GM18873 (cell line): ENCODE results near the gene CDC34.

Source experiments
- ATAC-seq: cut with Tn5 transposase; IDR thresholded peaks from one replicate; pipeline ENCODE4 v1.9.1; 2021; ENCODE audit warnings: mild to moderate bottlenecking, moderate library complexity, moderate number of reproducible peaks; ENCODE audit not compliant: unreplicated experiment, low FRiP score

Gene CDC34

DNA sequence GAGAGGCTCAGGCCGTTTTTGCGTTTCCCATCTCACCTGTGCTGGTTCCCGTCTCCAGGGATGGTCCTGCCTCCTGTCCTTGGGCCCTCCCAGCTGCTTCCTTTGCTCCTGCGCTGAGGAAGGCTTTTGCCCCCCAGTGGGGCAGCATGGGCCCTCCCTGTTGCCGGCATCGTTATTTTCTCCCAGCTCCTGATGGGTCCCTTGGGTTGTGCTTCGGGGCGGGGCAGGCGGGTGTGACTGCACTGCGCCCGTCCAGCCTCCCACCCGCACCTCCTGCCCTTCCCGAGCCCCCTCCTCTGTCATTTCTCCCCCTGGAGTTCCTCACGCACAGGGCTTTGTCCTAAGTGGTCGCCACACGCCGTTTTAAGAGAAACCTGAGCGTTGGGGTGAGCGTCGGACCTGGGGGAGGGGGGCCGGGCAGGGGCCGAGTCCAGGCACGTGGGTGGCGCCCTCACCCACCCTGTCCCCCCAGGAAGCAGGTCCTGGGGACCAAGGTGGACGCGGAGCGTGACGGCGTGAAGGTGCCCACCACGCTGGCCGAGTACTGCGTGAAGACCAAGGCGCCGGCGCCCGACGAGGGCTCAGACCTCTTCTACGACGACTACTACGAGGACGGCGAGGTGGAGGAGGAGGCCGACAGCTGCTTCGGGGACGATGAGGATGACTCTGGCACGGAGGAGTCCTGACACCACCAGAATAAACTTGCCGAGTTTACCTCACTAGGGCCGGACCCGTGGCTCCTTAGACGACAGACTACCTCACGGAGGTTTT lies 9.5 kb downstream of the CDC34 start:
- ATAC-seq: no peak

DNA sequence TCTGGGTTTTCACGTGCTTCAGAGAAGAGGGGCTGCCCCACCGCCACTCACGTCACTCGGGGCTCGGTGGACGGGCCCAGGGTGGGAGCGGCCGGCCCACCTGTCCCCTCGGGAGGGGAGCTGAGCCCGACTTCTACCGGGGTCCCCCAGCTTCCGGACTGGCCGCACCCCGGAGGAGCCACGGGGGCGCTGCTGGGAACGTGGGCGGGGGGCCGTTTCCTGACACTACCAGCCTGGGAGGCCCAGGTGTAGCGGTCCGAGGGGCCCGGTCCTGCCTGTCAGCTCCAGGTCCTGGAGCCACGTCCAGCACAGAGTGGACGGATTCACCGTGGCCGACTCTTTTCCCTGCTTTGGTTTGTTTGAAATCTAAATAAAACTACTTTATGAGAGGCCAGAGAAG lies 10.1 kb downstream of the CDC34 start:
- ATAC-seq: no peak

DNA sequence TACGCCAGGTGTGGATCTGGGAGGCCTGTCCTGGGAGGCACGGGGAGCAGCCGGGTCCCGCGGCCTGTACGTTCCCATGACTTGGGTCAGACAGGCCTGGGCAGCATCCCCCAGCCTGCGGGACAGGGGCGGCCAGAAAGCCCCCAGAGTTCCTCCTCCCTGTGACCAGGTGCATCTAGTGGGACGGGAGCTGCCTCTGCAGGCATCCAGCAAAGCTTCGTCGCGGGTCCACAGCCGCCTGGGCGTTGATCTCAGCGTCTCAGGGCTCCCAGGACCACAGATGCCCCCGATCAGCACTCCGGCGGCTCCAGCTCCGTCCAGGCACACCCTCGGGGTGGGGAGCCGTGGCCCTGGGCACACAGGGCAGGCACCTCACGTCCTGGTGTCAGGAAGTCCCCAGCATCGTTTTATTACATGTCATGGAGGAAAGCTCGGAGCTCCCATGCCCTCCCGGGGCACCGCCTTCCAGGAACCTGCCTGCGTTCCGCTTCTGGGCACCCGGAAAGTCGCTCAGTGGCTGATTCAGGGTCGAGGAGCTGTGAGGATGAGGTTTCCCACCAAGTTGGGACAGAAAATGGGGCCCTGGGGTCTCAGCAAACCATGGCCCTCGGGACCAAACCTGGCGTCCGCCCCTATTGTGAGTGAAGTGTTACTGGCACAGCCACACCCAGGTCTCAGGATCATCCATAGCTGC lies 10.8 kb downstream of the CDC34 start:
- ATAC-seq: no peak

DNA sequence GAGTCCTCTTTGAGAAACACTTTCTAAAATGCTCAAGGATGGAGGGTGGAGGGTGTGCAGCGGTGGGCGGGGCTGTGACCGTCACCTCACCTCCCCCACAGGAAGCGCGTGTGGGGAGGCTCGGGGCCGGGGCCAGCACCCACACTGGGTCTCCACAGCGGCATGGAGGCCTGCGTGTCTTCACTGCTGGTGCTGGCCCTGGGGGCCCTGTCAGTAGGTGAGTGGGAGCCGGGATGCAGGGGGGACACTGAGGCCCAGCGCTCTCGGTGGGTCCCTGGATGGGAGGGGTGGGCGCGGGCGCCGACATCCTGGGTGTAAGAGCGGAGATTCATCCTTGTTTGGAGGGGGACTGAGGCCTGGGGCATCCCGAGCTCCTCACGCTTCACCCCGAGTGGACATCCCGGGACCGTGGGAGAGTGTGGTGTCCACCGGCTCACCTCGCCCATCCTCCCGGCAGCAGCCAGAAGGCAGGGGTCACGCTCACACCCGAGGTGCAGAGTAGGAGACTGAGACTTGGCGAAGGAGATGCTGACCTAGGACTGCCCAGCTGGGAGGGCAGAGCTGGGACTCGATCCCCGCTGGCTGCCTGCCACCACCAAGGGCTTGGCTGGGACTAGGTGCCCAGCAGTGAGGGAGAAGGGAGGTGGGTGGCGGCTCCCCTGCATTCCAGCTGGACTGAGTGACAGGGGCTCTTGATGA lies 12.5 kb downstream of the CDC34 start, which contains the start of gene GZMM:
Gene GZMM, plus strand, starts transcription at position 144 of the 699 bp plus-strand sequence. Its CDS starts 19 bp downstream, at position 163.
- ATAC-seq: no peak

DNA sequence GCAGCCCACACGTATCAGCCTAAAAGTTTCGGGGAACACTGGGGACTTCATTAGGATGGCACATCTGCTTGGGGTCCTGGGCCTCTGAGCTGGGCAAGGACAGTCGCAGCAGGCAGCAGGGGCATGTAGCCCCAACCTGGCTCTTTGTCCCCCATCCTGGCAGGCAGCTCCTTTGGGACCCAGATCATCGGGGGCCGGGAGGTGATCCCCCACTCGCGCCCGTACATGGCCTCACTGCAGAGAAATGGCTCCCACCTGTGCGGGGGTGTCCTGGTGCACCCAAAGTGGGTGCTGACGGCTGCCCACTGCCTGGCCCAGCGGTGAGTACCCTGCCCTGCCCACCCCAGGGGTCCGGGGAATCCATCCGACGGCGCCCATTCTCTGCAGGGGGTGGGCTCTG lies 15.6 kb downstream of the CDC34 start:
- ATAC-seq: no peak

DNA sequence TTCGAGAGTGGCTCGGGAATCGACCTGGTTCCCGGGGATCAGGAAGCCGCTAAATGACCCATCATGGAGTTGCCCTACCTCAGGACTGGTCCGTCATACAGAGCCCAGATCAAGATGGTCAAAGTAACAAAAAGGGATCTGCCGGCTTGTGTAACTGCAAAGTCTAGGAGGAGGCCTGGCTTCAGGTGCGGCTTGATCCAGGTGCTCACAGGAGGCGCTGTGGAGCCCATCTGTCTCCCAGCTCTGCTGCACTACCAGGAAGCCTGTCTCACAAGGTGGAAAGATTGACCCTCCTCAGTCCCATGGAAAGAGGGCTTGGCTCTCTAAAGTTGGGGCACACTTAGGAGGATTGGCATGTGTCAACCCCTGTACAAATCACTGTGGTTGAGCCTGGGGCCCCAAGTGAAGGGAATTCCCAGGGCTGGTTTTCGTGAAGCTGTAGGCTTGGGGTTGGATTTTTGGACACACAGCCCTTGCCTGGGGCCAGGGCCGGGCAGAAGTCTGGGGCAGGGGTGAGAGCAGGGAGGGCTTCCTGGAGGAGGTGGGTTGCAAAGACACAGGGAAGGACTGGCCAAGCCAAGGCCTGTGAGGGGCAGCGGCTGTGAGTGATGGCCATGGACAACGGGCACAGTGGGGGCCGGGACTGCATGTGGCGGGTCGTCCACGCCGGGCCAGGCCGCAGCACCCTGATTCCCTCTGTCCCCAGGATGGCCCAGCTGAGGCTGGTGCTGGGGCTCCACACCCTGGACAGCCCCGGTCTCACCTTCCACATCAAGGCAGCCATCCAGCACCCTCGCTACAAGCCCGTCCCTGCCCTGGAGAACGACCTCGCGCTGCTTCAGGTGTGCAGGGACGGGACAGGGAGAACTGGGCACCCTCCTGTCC lies 16.5 kb downstream of the CDC34 start:
- ATAC-seq: no peak

DNA sequence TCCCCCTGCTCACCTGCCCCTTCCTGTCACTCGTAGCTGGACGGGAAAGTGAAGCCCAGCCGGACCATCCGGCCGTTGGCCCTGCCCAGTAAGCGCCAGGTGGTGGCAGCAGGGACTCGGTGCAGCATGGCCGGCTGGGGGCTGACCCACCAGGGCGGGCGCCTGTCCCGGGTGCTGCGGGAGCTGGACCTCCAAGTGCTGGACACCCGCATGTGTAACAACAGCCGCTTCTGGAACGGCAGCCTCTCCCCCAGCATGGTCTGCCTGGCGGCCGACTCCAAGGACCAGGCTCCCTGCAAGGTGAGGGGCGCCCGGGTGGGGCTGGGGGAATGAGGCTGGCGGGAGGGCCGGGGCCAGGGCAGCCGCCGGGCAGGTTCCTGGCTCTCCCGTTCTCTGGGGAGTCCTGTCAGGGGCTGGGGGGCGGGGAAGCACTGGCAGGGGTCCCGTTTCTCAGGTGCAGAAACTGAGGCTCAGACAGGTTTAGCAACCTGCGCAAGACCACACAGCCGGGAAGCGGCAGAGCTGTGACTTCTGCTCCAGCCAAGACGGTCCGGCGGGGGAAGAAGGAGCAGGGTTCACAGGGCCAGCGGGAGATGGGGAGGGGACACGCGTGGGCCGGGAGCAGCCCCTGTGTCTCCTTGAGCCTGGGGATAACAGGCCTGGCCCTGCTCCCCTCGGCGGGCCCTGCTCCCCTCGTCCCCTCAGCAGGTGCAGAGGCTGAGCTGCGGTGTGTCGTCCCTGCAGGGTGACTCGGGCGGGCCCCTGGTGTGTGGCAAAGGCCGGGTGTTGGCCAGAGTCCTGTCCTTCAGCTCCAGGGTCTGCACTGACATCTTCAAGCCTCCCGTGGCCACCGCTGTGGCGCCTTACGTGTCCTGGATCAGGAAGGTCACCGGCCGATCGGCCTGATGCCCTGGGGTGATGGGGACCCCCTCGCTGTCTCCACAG lies 17.6 kb downstream of the CDC34 start:
- no peak for ATAC-seq

DNA sequence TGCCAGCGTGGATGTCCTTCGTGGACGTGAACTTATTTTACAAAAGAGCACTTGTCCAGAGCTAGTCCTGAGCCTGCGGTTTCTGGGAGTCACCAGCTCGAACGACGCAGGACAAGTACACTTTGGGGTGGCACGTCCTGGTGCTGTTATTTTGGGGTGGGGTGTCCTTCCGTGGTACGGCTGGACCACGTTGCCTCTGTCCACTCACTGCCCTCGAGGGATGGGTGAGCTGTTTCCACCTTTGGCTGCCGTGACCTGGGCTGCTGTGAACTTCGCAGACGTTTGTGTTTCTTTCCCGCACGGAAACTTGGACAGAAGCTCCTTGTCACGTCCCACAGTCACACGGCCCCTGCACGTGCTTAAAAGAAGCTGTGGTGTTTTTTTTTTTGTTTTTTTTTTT lies 23.3 kb downstream of the CDC34 start:
- ATAC-seq: no peak

DNA sequence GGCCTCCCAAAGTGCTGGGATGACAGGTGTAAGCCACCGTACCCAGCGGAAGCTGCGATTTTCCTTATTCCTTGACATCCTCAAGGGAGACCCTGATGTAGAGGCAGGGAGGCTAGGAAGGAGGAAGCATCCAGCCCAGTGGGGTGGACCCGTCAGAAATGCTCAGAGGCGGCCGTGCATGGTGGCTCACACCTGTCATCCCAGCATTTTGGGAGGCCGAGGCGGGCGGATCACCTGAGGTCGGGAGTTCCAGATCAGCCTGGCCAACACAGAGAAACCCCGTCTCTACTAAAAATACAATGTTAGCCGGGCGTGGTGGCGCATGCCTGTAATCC lies 23.9 kb downstream of the CDC34 start:
- ATAC-seq: no peak

DNA sequence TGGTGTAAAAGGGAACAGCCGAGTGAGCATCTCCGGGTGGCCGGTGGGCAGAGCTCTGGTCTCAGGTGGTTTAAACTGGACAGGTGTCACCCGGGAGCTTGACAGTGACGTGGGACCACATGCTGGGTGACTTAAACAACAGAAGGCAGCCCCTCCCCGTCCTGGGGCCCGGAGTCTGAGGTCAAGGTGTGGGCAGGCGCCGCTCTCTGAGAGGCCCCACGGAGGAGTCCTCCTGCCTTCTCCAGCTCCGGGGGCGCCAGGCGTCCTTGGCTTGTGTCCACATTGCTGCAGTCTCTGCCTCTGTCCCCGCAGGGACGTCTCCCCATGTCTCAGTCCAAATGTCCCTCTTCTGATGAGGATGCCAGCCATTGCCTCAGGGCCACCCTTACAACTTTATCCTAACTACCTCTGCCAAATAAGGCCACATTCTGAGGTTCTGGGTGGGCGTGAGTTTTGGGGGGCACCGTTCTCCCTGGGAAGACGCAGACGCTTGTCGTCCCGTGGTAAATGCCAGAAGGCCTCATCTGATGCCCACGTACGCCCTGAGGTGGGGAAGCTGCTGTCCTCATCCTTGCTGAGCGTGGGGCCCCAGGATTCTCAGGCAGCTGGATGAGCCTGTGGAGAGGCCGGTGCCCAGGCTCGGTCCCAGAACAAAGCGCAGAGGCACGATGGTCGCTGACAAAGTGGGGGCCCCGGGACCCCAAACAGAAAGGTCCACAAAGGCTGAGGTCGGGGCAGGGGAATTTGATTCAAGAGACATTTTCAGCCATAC lies 25.2 kb downstream of the CDC34 start:
- ATAC-seq: no peak

DNA sequence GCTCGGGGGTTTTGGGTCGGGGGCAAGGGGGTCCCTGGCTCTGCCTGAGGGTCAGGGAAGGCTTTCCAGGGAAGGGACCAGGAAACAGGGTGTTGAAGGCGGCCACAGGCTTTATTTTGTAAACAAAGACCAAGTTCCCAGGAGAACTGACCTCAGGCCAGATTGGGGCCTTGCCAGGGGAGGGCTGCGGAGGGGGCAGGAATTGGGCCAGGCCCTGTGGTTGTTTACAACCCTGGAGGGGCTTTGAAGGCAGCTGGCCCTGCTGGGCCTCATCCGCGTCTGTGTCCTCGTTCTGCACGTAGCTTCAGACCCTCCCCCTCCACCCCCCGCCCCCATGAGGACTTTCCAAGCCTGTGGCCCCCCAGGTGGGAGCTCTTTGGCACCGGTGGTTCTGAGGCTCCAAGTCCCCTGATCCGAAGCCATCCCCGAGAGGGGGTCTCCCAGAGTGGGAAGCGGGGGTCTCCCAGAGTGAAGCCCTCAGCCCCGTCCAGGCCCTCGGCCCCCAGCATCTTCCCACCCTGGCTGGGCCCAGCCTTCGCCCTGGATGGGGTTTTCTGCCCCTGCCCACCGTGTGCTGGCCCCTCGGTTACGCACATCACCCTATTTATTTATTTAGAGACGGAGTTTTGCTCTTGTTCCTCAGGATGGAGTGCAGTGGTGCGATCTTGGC lies 27.3 kb downstream of the CDC34 start:
- no peak for ATAC-seq

DNA sequence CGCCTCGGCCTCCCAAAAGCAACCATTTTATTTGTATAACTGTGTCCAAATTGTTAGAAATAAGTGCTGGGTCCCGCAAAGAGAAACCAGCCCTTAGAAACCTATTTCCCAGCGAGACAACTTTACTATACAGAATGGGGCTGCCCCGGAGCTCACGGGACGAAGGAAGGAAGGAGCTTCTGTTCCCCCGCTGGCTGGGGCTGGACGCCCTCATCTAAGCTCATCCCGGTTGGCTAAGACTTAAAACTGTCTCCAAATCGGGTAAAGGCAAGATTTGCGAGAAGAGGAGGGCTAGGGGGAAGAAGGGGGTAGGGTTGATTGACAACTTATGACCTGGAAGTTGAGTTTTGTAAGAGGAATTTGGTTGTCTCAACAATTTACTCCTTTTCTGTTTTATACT lies 28.6 kb downstream of the CDC34 start:
- ATAC-seq: no peak

DNA sequence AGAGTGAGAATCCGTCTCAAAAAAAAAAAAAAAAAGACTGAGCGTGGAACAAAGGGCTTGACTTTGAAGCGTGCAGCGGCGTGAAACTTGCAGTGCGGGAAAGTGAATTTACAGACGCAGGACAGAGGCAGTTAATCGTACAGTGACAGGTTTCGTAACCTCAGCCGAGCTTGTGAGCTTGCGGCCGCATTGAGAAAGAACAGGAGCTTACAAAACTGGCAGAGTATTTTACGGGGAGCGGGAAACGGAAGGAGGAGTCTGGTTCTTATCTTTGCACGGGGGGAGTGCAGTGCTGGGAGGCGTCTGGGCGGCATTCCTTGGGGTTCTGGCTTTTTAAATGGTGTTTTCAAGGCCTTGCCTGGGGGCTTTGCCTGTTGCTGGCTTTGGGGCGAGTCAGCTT lies 34.8 kb downstream of the CDC34 start:
- no peak for ATAC-seq

DNA sequence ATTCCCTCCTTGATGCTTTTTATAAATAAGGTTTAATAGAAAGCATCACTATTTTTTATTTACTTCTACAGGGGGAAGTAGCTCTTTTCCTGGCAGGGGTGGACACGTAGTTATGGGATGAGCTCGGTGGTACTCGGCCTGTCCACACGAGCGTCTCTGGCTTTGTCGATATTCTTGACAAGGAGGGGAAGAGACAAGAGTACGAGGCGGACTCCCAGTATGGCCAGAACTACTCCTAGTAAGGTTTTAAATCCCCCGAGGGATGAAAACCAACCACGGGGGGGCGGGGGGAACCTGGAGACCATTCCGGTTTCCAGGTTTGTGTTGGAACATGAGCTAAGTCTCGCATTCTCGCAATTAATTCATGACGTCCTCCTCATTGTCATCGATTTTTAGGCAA lies 35.3 kb downstream of the CDC34 start:
- no peak for ATAC-seq

DNA sequence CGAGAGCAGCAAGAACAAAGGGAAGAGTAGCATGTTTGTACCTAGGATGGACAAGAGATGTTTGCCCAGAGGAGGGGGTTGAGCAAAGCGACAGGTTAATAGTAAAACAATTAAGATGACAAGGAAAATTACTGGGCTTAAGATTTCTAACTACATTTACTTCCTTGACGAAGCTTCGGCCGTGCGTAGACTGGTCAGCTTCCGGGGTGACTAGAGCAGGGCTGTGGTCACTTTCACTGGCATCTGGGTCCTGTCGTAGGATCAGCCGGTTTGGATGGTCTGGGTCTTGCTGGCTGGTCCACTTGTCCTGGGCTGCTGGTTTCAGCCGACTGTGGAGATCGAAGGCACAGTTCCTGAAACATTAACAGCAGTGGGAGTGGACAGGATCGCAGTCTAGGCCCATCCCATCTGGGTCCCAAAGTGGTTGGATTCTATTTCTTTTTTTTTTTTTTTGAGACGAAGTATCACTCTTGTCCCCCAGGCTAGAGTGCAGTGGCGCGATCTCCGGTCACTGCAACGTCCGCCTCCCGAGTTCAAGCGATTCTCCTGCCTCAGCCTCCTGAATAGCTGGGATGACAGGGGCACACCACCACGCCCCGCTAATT lies 35.8 kb downstream of the CDC34 start:
- no peak for ATAC-seq

DNA sequence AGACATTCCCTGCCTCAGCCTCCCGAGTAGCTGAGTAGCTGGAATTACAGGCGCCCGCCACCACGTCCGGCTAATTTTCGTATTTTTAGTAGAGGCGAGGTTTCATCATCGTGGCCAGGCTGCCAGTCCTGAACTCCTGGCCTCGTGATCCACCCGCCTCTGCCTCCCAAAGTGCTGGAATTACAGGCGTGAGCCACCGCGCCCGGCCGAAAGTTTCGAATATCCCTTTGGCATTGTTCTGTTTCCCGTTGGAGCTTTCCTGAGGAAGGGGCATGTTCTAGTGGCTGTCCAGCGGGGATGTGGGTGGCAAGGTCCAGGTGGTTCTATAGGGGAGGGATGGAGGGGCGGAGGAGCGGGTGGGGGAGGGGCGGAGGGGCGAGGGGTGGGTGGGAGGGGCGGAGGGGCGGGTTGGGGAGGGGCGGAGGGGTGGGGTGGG lies 38.7 kb downstream of the CDC34 start:
- no peak for ATAC-seq

DNA sequence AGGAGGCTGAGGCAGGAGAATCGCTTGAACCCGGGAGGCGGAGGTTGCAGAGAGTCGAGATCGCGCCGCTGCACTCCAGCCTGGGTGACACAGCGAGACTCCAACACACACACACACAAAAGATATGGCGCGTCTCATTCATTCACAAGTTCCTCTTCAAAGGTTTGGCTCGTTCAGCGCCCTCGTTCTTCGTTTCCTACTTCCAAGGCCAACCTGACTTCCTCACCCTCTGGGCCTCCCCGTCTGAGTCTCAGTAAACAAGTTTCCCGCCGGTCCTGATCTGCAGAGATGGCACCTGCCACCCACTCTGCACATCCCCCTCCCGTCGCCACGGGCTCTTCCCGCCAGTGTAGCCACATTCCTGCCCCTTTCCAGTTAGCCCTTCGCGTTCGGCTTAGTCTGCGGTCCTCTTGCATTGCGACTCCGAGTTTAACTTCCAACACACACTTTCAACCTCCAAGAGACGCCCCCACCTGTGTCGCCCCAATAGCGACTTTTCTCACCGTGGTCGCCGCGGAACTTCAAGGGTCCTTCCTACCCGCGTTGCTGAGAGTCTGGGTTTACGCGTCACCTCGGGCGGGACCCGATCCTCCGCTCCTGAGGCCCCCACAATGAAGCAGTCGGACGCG lies 39.5 kb downstream of the CDC34 start:
- no peak for ATAC-seq
